Measurements from ENCODE around the gene GAS7.

GRCh38 chr17:10032118-10032852, 166.1 kb downstream of the GAS7 start:
- TF ChIP-seq MAX (CRISPR knock-in tag; IDR thresholded peaks at IDR 0.05), result no peak
- no peak for TF ChIP-seq ZNF138 (CRISPR knock-in tag; conservative IDR thresholded peaks at IDR 0.05)
- TF ChIP-seq, protein P1, sequence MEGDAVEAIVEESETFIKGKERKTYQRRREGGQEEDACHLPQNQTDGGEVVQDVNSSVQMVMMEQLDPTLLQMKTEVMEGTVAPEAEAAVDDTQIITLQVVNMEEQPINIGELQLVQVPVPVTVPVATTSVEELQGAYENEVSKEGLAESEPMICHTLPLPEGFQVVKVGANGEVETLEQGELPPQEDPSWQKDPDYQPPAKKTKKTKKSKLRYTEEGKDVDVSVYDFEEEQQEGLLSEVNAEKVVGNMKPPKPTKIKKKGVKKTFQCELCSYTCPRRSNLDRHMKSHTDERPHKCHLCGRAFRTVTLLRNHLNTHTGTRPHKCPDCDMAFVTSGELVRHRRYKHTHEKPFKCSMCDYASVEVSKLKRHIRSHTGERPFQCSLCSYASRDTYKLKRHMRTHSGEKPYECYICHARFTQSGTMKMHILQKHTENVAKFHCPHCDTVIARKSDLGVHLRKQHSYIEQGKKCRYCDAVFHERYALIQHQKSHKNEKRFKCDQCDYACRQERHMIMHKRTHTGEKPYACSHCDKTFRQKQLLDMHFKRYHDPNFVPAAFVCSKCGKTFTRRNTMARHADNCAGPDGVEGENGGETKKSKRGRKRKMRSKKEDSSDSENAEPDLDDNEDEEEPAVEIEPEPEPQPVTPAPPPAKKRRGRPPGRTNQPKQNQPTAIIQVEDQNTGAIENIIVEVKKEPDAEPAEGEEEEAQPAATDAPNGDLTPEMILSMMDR (IDR thresholded peaks at IDR 0.05), result no peak
- TF ChIP-seq, protein P2, sequence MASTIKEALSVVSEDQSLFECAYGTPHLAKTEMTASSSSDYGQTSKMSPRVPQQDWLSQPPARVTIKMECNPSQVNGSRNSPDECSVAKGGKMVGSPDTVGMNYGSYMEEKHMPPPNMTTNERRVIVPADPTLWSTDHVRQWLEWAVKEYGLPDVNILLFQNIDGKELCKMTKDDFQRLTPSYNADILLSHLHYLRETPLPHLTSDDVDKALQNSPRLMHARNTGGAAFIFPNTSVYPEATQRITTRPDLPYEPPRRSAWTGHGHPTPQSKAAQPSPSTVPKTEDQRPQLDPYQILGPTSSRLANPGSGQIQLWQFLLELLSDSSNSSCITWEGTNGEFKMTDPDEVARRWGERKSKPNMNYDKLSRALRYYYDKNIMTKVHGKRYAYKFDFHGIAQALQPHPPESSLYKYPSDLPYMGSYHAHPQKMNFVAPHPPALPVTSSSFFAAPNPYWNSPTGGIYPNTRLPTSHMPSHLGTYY (CRISPR knock-in tag; IDR thresholded peaks at IDR 0.05), result no peak
- no peak for TF ChIP-seq CREM (CRISPR knock-in tag; IDR thresholded peaks at IDR 0.05)
- no peak for TF ChIP-seq ATF1 (CRISPR knock-in tag; IDR thresholded peaks at IDR 0.05)
- no peak for TF ChIP-seq ELF4 (CRISPR knock-in tag; IDR thresholded peaks at IDR 0.05; ENCODE audit: low read depth)
- no peak for TF ChIP-seq JUN (CRISPR knock-in tag; IDR thresholded peaks at IDR 0.05)
- TF ChIP-seq, protein P3, sequence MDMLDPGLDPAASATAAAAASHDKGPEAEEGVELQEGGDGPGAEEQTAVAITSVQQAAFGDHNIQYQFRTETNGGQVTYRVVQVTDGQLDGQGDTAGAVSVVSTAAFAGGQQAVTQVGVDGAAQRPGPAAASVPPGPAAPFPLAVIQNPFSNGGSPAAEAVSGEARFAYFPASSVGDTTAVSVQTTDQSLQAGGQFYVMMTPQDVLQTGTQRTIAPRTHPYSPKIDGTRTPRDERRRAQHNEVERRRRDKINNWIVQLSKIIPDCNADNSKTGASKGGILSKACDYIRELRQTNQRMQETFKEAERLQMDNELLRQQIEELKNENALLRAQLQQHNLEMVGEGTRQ (CRISPR knock-in tag; IDR thresholded peaks at IDR 0.05), result no peak
- TF ChIP-seq ESRRA (CRISPR knock-in tag; IDR thresholded peaks at IDR 0.05; ENCODE audit: borderline replicate concordance), result no peak
- no peak for TF ChIP-seq NR3C1 (CRISPR knock-in tag; conservative IDR thresholded peaks at IDR 0.05; ENCODE audit: low read depth)
- TF ChIP-seq KAT7 (CRISPR knock-in tag; IDR thresholded peaks at IDR 0.05; ENCODE audit: borderline replicate concordance), result no peak
- no peak for TF ChIP-seq TEAD1 (CRISPR knock-in tag; IDR thresholded peaks at IDR 0.05)
- TF ChIP-seq SMAD3 (CRISPR knock-in tag; IDR thresholded peaks at IDR 0.05; ENCODE audit: borderline replicate concordance), result no peak

Measured in WTC11 (cell line).